Mucosa of rectum (tissue), 2 donors: ENCODE measurements around the gene MRPL53.
A peak's percentile ranks its signal among the peaks of the same experiment; 100 is the strongest.
"Not testable (repeated sequence)": the region's sequence is repeated elsewhere in the genome, so short reads cannot be mapped to it uniquely, and the experiment has no call there.

Source experiments
- H3K27ac ChIP-seq, 2 donors: one replicate each; pipeline ENCODE4 v1.7.0; 2013; ENCODE audit warnings: inconsistent platforms in 2 of 2, low read depth in 2 of 2, low read length in 2 of 2
- H3K27me3 ChIP-seq, 2 donors: one replicate each; pipeline ENCODE4 v1.7.0; 2013; ENCODE audit warnings: low read length in 2 of 2; ENCODE audit not compliant: control insufficient read depth in 2 of 2, insufficient read depth in 2 of 2
- H3K36me3 ChIP-seq, 2 donors: one replicate each; pipeline ENCODE4 v1.7.0; 2013; ENCODE audit warnings: low read length in 2 of 2; ENCODE audit not compliant: control insufficient read depth in 2 of 2, insufficient read depth in 2 of 2
- H3K4me1 ChIP-seq, 2 donors: one replicate each; pipeline ENCODE4 v1.7.0; 2013; ENCODE audit warnings: low read length in 2 of 2, mild to moderate bottlenecking in 1 of 2; ENCODE audit not compliant: control insufficient read depth in 2 of 2, insufficient read depth in 2 of 2
- H3K4me3 ChIP-seq, 2 donors: one replicate each; pipeline ENCODE4 v1.7.0; 2013; ENCODE audit warnings: low read length in 2 of 2
- H3K9ac ChIP-seq, 2 donors: one replicate each; pipeline ENCODE4 v1.7.0; 2013; ENCODE audit warnings: low read length in 2 of 2, low read depth in 1 of 2, mild to moderate bottlenecking in 1 of 2
- H3K9me3 ChIP-seq, 2 donors: one replicate each; pipeline ENCODE4 v1.7.0; 2013; ENCODE audit warnings: low read length in 2 of 2; ENCODE audit not compliant: control insufficient read depth in 2 of 2
- donor health status: healthy.
- donor health status: Normal muscosa, but diverticular disease.

Gene MRPL53

DNA sequence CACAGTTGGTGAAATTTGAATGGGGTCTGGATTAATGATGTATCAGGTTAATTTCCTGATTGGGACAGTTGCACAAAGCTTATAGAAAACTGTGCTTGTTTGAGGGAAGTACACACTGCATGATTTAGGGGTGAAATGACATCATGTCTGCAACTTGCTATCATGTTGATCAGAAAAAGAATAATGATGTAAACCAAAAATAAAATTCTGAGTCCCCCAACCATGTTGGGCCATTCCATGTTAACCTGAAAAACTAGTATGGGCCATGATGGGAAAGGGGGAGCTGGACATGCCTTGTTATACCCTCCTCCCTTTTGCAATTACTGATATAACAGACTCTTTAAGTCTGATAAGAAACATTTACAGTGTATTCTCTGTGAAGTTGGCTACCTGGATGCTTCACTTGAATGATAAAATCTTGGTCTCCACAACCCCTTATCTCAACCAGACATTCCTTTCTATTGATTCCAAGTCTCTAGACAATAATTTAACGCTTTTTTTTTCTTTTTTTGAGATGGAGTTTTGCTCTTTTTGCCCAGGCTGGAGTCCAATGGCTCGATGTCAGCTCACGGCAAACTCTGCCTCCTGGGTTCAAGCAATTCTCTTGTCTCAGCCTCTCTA, 21.8 kb downstream of the MRPL53 start:
- Histone ChIP-seq H3K27me3 (no peaks in the 10 kb centered on the region), H3K27ac (no peak overlapping the region), H3K4me3 (no peak overlapping the region), H3K9ac (no peak overlapping the region), H3K4me1 (peaks cover 6 to 7% of the 10 kb centered on the region in 2 donors), H3K9me3 (no peaks in the 10 kb centered on the region), H3K36me3 (no peaks in the 10 kb centered on the region)

DNA sequence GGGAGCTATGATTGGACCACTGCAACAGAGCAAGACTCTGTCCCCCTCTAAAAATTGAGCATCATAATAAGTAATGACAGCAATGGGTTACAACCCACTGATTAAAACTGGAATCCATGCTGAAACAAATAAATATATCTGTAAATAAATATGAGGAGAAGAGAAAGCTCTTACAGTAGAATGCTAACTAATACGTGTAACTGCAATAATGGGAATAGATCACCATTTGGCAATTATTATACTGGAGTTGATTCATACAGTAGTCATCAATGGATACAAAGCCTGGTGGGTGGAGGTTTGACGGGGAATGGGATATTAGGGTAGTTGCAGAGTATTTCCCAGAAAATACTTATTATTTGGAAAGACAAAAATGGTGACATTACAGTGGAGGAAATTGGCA, 23.7 kb downstream of the MRPL53 start:
- H3K4me1 ChIP-seq, result peaks cover 0 to 4% of the 10 kb centered on the region in 2 donors
- H3K9me3 ChIP-seq, result no peaks in the 10 kb centered on the region
- no peak overlapping the region for H3K9ac ChIP-seq
- H3K27ac ChIP-seq, result no peak overlapping the region
- H3K27me3 ChIP-seq, result no peaks in the 10 kb centered on the region
- H3K36me3 ChIP-seq, result no peaks in the 10 kb centered on the region
- no peak overlapping the region for H3K4me3 ChIP-seq

DNA sequence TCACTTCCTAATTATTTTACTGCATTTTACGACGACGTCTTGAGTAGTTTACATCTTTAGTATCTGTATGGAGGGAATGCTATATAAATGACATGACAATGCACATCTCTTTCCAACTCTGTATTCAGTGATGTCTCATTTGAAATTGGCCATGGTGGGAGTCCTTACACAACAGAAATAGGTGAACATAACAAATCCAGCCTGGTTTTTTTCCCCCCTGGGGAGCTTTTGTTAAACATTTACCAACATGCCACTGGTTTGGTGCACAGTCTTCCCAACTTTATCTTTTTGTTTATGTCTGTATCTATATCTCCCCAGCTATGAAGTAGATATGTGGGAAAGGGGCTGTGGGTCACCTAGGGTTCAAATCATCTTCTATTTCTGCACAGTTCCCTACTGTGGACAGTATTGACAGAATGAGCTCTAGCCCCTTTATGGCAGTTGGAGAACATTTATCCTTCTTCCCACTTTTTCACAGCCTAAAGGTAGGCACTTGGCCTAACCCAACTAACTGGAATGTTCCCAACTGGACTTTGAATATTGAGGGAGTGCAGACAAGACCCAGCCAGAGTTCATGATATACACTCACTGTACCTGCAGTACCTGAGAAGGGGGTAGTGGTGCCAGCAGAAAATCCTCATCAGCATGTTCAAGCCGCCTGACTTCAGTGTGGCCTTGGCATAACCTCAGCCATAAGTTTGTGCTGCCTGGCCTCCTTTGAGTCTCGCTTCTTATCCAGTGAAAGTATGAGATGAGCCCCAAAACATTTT, 25.1 kb downstream of the MRPL53 start:
- no peak overlapping the region for H3K27ac ChIP-seq
- no peak overlapping the region for H3K4me3 ChIP-seq
- no peaks in the 10 kb centered on the region for H3K9me3 ChIP-seq
- no peaks in the 10 kb centered on the region for H3K36me3 ChIP-seq
- H3K4me1 ChIP-seq, result peaks cover 4 to 5% of the 10 kb centered on the region in 2 donors
- H3K27me3 ChIP-seq, result no peaks in the 10 kb centered on the region
- no peak overlapping the region for H3K9ac ChIP-seq

DNA sequence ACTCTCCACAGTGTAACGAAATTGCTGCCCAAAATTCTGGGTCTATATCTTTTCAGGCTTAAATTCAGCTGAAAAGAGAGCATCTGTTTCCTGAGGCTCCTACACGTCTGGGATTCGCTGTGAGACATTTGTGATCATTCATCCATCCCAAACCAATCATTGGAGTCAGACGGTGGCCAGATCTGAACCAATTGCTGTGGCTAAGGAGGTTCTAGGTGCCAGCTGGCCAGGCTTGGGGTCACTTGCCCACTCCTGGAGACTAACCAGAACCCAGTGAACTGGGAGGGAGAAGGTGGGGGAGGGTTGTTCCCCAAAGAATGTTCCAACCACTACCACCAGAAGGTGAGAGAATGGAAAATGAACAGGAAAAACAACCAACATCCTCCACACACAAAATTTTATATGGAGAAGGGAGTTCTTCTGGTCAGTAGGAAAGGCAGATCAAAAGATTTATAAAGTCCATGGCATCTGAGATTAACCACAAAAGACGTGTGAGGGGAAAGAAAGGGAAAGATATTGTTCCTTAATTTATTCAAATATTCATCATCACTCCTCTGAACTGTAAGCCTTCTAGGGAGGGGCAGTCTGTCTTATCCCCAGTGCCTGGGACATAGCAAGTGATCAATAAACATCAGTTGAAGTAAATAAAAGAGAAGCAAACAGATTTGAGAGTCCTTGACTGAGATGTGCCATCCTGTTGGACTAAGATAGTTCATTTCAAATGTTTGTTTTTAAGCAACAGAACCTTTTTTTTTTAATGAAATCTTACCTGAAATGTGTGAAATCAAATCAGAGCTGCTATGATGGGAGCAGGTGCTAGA, 27.8 kb downstream of the MRPL53 start:
- H3K36me3 ChIP-seq, result no peaks in the 10 kb centered on the region
- peaks cover 12 to 17% of the 10 kb centered on the region in 2 donors for H3K4me1 ChIP-seq
- peaks cover 0 to 3% of the 10 kb centered on the region in 2 donors for H3K27me3 ChIP-seq
- no peak overlapping the region for H3K27ac ChIP-seq
- H3K9ac ChIP-seq, result no peak overlapping the region
- no peaks in the 10 kb centered on the region for H3K9me3 ChIP-seq
- H3K4me3 ChIP-seq, result no peak overlapping the region

DNA sequence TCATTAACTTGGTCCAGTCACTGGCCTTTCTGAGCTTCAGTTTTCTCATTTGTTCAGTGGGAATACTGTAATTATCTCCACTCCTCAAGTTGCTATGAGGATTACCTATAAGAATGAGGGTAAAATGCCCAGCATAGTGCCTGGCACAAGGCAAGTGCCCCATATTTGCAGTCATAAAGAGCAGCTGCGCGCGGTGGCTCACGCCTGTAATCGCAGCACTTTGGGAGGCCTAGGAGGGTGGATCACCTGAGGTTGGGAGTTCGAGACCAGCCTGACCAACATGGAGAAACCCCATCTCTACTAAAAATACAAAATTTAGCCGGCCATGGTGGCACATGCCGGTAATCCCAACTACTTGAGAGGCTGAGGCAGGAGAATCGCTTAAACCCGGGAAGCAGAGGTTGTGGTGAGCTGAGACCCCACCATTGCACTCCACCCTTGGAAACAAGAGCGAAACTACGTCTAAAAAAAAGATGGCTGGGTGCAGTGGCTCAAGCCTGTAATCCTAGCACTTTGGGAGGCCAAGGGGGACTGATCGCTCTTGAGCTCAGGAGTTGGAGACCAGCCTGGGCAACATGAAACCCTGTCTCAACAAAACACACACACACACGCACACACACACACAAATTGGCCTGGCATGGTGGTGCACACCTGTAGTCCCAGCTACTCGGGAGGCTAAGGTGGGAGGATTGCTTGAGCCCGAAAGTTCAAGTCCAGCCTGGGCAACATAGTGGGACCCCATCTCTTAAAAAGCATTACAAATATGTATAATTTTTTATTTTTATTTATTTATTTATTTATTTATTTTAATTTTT, 29.8 kb downstream of the MRPL53 start:
- H3K36me3 ChIP-seq, H3K9me3 ChIP-seq, H3K27me3 ChIP-seq: not testable (repeated sequence)
- Histone ChIP-seq H3K27ac (peak overlapping the region; percentile 95 to 98), H3K4me3 (peak overlapping the region; percentile 76), H3K4me1 (peaks cover 14 to 26% of the 10 kb centered on the region in 2 donors), H3K9ac (peak overlapping the region; percentile 86 to 91)

DNA sequence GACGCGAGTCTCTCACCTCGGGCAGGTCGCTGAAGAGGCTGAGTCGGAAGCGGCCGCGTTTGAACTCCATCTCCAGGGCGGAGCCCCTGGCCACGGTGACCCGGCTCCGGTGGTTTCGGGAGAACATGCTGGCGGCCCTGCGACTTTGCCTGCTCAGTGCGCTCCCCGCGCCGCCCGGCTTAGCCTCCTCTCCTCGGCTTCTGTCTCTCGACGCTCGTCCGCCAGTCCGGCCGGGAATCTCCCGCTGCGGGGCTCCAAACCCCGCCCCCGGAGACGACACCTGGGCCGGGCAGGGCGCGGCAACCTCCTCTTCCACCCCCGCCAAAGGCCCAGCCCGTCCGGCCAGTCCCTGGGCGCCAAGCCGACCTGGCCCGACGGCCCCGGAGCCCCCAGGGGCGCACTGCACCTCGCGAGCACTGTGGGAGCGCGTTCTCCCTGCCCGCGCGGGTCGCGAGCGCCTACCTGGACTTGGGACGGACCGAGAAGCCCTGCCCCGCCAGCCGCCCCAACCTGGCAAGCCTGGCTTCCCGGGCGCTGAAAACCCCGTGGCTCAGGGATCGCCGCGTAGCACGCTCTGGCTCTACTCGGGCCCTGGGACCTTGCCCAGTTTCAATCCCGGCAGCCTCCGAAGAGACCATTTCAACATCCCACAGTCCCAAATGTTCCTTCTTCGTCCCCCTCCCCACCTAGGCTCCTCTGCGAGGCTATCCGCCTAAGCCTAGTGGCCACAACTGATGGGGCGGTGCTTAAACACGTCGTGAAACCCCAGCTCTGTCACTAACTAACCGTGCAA, 30.6 kb downstream of the MRPL53 start, which contains the start of gene RTKN:
TSS of gene RTKN (minus strand) at position 248 of the 793 bp plus-strand sequence. CDS start at position 127, 121 bp downstream.
- peak within 1 kb of the TSS; percentile 91 for H3K9ac ChIP-seq
- H3K27me3 ChIP-seq, result peaks cover 0 to 3% of the 10 kb centered on the region in 2 donors
- peaks cover 14 to 26% of the 10 kb centered on the region in 2 donors for H3K4me1 ChIP-seq
- H3K4me3 ChIP-seq, result peak within 1 kb of the TSS; percentile 76
- H3K27ac ChIP-seq, result peak within 1 kb of the TSS; percentile 95 to 98
- no peaks in the 10 kb centered on the region for H3K36me3 ChIP-seq
- H3K9me3 ChIP-seq, result no peaks in the 10 kb centered on the region

DNA sequence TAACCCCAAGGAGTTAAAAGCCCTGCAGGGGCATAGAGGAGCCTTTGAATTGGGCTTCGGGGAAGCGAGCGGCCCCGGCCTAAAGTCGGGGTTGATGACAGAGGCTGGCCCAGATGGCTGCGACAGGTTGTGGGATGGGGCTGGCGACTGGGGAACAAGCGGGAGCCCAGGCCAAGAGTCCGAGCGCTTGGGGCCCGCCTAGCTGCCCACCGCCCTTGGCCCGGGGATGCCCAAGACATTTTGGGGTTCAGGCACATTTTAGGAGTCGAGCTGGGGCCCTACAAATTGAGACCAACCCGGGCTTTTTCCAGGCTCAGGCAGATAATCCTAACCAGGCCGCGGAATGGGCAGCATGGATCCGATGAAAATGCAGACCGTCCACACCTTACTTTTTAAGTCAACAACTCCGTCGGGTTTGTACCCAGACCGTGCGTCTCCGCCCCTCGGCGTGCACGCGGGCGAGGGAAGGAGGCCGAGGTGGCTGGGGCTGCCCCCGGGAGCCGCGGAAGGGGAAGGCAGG, 31.2 kb downstream of the MRPL53 start:
- H3K36me3 ChIP-seq, result no peaks in the 10 kb centered on the region
- peaks cover 14 to 26% of the 10 kb centered on the region in 2 donors for H3K4me1 ChIP-seq
- H3K9me3 ChIP-seq, result no peaks in the 10 kb centered on the region
- H3K27me3 ChIP-seq, result peaks cover 0 to 3% of the 10 kb centered on the region in 2 donors
- peak overlapping the region; percentile 95 to 98 for H3K27ac ChIP-seq
- H3K9ac ChIP-seq, result peak overlapping the region; percentile 91
- peak overlapping the region; percentile 76 for H3K4me3 ChIP-seq

DNA sequence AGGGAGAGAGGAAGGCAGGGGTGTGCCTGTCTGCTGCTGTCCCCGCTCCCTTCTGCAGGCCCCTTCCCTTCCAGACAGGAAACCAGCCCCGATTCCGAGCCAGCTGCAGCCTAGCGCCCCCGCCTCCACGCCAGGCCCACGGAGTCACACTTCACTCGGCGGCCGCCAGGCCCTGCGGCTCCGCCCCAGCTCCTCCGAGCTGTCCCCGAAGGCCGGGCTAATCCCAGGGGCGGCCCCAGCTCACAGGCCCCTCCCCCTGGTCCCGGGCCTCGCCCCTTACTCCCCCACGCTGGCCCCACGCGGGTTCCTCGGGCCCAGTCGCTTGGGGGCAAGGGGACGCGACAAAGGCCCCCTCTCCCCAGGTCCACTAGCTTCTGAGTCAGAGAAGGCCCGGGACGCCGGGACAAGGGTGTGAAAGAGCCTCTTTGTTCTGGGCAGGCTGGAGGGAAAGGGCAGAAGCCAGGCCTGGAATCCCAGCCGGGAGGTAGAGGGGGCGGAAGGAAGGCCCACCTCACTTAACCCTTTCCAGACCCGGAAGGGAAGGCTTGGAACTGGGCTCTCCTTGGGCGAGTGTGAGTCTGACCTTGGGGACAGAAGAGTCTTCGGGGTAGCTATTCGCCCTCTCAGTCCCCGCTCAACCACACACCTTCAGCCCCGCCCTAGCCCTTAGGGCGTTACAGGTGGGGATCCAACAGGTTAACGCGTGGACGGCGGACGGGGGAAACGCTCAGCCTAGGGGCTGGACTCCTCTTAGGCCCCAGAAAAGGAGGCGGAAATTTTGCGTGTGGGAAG, 31.9 kb downstream of the MRPL53 start:
- H3K4me1 ChIP-seq, result peaks cover 14 to 26% of the 10 kb centered on the region in 2 donors
- no peaks in the 10 kb centered on the region for H3K9me3 ChIP-seq
- H3K9ac ChIP-seq, result peak overlapping the region; percentile 91
- H3K27me3 ChIP-seq, result peaks cover 0 to 3% of the 10 kb centered on the region in 2 donors
- H3K27ac ChIP-seq, result peak overlapping the region; percentile 95 to 98
- H3K36me3 ChIP-seq, result no peaks in the 10 kb centered on the region
- H3K4me3 ChIP-seq, result peak overlapping the region; percentile 76
